Mesothelial cell of epicardium (in vitro differentiated cells): ENCODE results near the gene THSD4. TPM values are rescaled to one million over a fixed set of nuclear protein-coding genes. Genes with fewer than 3 reads are reported as not detected.

ENCODE experiments used
- DNase-seq, 2 experiments: peaks; one replicate each; pipeline ENCODE4 v3.0.0; 2021; ENCODE audit warnings: low spot score in 2 of 2; ENCODE audit not compliant: unreplicated experiment in 2 of 2
- H3K27ac Mint-ChIP-seq: 2 replicates; pipeline ENCODE4 v1.8.0; 2021; ENCODE audit warnings: mixed read lengths
- H3K27me3 Mint-ChIP-seq: 2 replicates; pipeline ENCODE4 v1.8.0; 2021; ENCODE audit warnings: low read depth, mixed read lengths
- H3K36me3 Mint-ChIP-seq: 2 replicates; pipeline ENCODE4 v1.8.0; 2021; ENCODE audit warnings: mixed read lengths
- H3K4me1 Mint-ChIP-seq: 2 replicates; pipeline ENCODE4 v1.8.0; 2021; ENCODE audit warnings: mixed read lengths
- H3K4me3 Mint-ChIP-seq: 2 replicates; pipeline ENCODE4 v1.8.0; 2021; ENCODE audit warnings: mild to moderate bottlenecking, moderate library complexity, mixed read lengths
- H3K9me3 Mint-ChIP-seq: 2 replicates; pipeline ENCODE4 v1.8.0; 2021; ENCODE audit warnings: mixed read lengths
- CTCF ChIP-seq: fragments of 200-600 bp; sonication (generic); IDR thresholded peaks from one replicate; pipeline ENCODE4 v1.5.0; 2021; ENCODE audit warnings: antibody characterized with exemption; ENCODE audit not compliant: unreplicated experiment
- total RNA-seq: library from RNA; stranded (reverse); gene quantifications from 3 replicates; pipeline ENCODE4 v1.2.1, GENCODE V29; 2021

Gene THSD4
- total RNA-seq, 1 donor from 2014 or later: 93.9 TPM

DNA sequence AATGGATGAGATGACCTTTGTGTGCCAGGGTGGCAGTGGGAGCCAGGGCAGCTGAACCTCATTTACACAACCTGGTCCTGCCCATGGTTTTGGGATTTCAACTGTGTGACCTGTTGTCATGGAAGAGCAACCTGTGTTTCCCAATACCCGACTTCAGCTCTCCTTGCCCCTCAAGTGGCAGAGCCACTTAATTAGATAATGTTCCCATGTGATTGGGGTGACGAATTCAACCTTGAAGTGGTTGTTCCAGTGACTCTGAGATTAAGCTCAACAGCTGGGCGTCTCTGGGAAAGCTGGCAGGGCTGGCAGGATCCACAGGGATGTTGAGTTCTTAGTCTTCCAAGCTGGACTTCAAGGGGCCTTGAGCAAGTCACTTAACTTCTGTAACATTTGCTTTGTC, 71.0 kb downstream of the THSD4 start:
- Mint-ChIP-seq H3K36me3 (peaks cover 11% of the 10 kb centered on the region), H3K27ac (no peak overlapping the region), H3K9me3 (peaks cover 7% of the 10 kb centered on the region), H3K27me3 (peaks cover 5% of the 10 kb centered on the region), H3K4me1 (no peaks in the 10 kb centered on the region), H3K4me3 (no peak overlapping the region)
- TF ChIP-seq CTCF: no peak
- DNase-seq: no peak

DNA sequence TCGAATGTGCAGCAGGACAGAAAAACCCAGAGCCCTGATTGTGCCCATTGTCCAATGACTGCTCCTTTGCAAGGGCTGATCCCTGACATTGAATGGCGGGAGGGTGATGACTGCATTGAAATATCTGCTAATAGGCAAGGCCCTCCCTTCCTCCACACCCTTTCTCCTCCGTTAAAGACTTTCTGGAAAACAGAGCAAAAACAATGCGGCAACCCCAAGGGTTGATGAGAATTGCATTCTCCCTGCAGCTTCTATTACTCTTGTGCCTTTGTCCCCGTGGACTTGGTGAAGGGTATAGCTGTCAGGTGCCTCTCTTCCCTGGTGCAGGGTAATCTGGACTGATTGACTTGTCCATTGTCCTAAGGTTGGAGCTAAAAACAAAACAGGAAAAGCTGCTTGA, 71.8 kb downstream of the THSD4 start:
- no peak for DNase-seq
- no peak overlapping the region for H3K27ac Mint-ChIP-seq
- no peaks in the 10 kb centered on the region for H3K4me1 Mint-ChIP-seq
- peaks cover 5% of the 10 kb centered on the region for H3K27me3 Mint-ChIP-seq
- H3K36me3 Mint-ChIP-seq: peaks cover 11% of the 10 kb centered on the region
- H3K9me3 Mint-ChIP-seq: peaks cover 7% of the 10 kb centered on the region
- no peak for TF ChIP-seq CTCF
- H3K4me3 Mint-ChIP-seq: no peak overlapping the region

- TF ChIP-seq CTCF: no peak
- H3K36me3 Mint-ChIP-seq: peaks cover 11% of the 10 kb centered on the region
- peaks cover 5% of the 10 kb centered on the region for H3K9me3 Mint-ChIP-seq
- H3K27ac Mint-ChIP-seq: no peak overlapping the region
- DNase-seq: no peak
- no peaks in the 10 kb centered on the region for H3K4me1 Mint-ChIP-seq
- no peak overlapping the region for H3K4me3 Mint-ChIP-seq
- peaks cover 5% of the 10 kb centered on the region for H3K27me3 Mint-ChIP-seq
These were observed 72.3 kb downstream of the THSD4 start for GRCh38 chr15:71187526-71187925.

- peaks cover 15% of the 10 kb centered on the region for H3K36me3 Mint-ChIP-seq
- TF ChIP-seq CTCF: no peak
- DNase-seq: no peak
These were observed 74.4 kb downstream of the THSD4 start for GRCh38 chr15:71189718-71190117.

GRCh38 chr15:71191296-71191695, 76.0 kb downstream of the THSD4 start:
- TF ChIP-seq CTCF: no peak
- DNase-seq: no peak
- H3K27me3 Mint-ChIP-seq: peaks cover 5% of the 10 kb centered on the region
- peaks cover 15% of the 10 kb centered on the region for H3K36me3 Mint-ChIP-seq
- H3K4me1 Mint-ChIP-seq: no peaks in the 10 kb centered on the region
- H3K4me3 Mint-ChIP-seq: no peak overlapping the region
- H3K27ac Mint-ChIP-seq: no peak overlapping the region
- H3K9me3 Mint-ChIP-seq: no peaks in the 10 kb centered on the region

More at GRCh38 chr15:71189718-71190117, 74.4 kb downstream of the THSD4 start:
- no peak overlapping the region for H3K4me3 Mint-ChIP-seq
- H3K4me1 Mint-ChIP-seq: no peaks in the 10 kb centered on the region
- H3K27me3 Mint-ChIP-seq: peaks cover 5% of the 10 kb centered on the region
- H3K9me3 Mint-ChIP-seq: no peaks in the 10 kb centered on the region
- no peak overlapping the region for H3K27ac Mint-ChIP-seq

DNA sequence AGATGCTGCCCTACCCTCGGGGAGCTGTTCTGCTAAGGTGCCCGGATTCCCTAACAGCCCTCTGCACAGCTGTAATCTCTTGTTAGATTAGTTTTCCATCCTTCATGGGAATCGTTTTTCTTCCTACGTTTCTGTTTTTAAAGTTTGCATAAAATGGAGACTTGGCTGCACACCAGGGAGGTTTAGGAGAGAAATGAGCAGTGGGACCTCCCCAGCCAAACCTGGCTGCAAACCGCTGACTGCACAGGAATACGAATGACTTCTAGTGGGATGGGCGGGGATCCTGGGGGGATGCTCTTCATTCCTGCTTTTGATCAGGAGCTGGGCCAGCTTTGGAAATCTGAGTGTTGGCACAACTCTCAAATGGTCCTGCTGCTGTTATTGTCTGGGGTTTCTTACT, 77.5 kb downstream of the THSD4 start:
- no peak overlapping the region for H3K4me3 Mint-ChIP-seq
- no peak overlapping the region for H3K27ac Mint-ChIP-seq
- no peak for DNase-seq
- H3K36me3 Mint-ChIP-seq: peaks cover 15% of the 10 kb centered on the region
- peaks cover 5% of the 10 kb centered on the region for H3K27me3 Mint-ChIP-seq
- no peaks in the 10 kb centered on the region for H3K9me3 Mint-ChIP-seq
- TF ChIP-seq CTCF: no peak
- no peaks in the 10 kb centered on the region for H3K4me1 Mint-ChIP-seq
